OCI-M1 (cell line): Measurements from ENCODE around the gene INTU.

ENCODE experiments used
- DNase-seq: peaks from one replicate; lab custom pipeline; 2025; lab: John Stamatoyannopoulos, UW

The INTU gene

GRCh38 chr4:127748957-127749356 is 116.2 kb downstream of the INTU start:
- DNase-seq, result no peak

DNA sequence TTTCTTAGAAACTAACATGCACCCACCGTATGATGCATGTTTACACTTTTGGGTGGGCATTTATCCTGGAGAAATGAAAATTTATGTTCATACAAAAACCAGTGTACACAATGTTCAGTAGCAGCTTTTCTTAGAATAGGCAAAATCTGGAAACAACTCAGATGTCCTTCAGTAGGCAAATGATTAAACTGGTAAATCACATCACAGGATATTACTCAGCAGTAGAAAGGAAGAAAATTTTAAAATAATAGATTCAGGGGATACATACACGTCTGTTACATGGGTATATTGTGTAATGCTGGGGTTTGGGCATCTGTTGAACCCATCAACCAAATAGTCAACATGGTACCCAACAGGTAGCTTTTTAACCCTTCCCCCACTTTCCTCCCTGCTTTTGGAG is 124.1 kb downstream of the INTU start:
- no peak for DNase-seq

DNA sequence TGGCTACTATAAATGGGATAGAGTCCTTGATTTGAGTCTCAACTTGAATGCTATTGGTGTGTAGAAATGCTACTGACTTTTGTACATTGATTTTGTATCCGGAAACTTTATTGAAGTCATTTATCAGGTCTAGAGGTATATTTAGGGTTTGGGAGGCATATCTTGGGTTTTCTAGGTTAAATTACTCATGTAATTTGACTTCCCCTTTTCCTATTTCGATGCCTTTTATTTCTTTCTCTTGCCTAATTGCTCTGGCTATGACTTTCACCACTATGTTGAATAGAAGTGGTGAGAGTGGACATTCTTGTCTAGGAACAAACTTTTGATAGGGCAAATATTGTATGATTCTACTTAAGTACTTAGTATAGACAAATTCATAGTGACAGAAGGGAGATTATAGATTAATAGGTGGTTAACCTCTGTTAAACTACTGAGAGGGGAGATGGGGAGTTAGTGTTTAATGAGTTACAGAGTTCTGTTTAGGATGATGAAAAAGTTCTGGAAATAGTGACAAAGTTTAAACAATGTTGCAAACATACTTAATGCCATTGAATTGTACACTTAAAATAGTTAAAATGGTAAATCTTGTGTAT is 126.6 kb downstream of the INTU start:
- peak; percentile 16 for DNase-seq

DNA sequence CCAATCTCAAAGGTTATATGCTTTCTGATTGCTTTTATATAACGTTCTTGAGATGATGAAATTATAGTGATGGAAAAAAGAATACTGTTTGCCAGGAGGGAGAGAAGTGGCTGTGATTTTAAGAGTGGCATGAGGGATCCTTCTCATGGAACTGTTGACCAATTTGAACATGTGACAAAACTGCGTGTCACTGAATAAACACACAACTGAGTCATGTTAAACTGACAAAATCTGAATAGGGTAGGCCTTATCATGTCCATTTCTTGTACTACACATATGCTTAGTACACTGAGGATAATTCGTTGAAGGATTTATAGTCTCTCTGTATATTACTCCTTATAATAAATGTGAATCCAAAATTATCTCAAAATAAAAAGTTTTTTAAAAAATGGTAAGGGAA is 127.1 kb downstream of the INTU start:
- DNase-seq, result no peak

- DNase-seq, result no peak
Observed at GRCh38 chr4:127771535-127772275, 138.9 kb downstream of the INTU start.

- DNase-seq, result no peak
Observed at GRCh38 chr4:127772769-127773671, 140.3 kb downstream of the INTU start.

DNA sequence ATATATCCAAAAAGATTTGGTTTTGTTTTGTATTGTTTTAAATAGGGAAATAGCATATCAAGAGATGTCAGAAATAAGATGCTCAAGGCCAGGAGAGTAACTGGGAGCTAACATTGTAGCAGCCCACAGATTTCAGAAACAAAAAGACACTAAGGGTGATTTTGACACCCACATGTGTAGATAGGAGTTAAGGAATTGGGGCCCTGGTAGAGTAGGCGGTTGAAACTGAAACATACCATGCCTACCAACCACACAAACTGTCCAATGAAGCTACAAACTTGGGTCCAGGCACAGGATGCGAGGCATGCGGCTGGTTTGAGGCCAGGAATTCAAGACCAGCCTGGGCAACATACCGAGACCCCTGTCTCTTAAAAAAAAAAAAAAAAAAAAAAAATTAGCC is 143.1 kb downstream of the INTU start:
- DNase-seq, result no peak
